GM12873 (cell line): ENCODE measurements around the gene GUCA2A.
A peak's percentile ranks its signal among the peaks of the same experiment; 100 is the strongest.

Source experiments
- TF ChIP-seq, protein P1 (sequence below): IDR thresholded peaks from 2 replicates; pipeline ENCODE4 v1.5.1; 2012; ENCODE audit warnings: low read depth, mild to moderate bottlenecking, moderate library complexity, low read length, control low read depth; ENCODE audit not compliant: insufficient read depth; ENCODE audit errors: missing control alignments

Gene GUCA2A

GRCh38 chr1:42176902-42177519, 12.5 kb upstream of the GUCA2A start:
- TF ChIP-seq, protein P1, sequence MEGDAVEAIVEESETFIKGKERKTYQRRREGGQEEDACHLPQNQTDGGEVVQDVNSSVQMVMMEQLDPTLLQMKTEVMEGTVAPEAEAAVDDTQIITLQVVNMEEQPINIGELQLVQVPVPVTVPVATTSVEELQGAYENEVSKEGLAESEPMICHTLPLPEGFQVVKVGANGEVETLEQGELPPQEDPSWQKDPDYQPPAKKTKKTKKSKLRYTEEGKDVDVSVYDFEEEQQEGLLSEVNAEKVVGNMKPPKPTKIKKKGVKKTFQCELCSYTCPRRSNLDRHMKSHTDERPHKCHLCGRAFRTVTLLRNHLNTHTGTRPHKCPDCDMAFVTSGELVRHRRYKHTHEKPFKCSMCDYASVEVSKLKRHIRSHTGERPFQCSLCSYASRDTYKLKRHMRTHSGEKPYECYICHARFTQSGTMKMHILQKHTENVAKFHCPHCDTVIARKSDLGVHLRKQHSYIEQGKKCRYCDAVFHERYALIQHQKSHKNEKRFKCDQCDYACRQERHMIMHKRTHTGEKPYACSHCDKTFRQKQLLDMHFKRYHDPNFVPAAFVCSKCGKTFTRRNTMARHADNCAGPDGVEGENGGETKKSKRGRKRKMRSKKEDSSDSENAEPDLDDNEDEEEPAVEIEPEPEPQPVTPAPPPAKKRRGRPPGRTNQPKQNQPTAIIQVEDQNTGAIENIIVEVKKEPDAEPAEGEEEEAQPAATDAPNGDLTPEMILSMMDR, result peak; percentile 87

GRCh38 chr1:42175314-42176054, 10.9 kb upstream of the GUCA2A start:
- TF ChIP-seq, protein P1, result no peak

DNA sequence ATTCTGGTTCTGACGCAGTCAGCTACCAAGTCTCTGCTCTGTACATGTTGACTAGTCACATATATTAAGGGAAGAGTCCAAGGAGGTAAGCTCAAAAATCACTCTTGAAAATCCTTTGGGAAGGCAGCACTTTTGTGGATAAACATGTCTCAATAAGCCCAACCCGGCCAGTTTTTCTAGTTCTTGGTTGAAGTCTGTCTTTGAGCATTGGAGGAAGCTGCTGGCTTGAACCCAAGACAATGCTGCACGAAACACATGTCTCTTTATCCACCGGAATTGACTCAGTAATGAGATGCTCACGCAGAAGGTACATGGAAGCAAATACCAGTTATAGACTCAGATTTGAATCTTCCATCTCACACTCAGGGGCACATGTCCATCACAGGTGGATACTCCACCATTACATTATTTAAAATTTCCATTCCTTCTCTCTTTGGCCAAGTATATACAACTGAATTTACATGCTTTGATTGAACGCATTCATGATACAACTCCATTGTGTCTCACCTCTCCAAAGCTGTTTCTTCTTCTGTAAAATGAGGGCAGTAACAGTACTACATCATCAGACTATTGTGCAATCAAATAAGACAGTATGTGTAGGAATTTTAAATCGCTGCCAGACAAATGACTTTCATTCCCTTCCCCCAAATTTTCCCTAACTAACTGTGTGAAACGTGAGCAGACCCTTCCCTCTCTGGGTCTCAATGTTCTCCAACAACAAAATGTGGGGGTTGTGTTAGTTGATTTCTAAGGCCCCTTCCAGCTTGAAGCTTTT, 9.6 kb upstream of the GUCA2A start:
- TF ChIP-seq, protein P1, result no peak

- TF ChIP-seq, protein P1, result peak; percentile 99
Observed at GRCh38 chr1:42173155-42173933, 8.8 kb upstream of the GUCA2A start.

DNA sequence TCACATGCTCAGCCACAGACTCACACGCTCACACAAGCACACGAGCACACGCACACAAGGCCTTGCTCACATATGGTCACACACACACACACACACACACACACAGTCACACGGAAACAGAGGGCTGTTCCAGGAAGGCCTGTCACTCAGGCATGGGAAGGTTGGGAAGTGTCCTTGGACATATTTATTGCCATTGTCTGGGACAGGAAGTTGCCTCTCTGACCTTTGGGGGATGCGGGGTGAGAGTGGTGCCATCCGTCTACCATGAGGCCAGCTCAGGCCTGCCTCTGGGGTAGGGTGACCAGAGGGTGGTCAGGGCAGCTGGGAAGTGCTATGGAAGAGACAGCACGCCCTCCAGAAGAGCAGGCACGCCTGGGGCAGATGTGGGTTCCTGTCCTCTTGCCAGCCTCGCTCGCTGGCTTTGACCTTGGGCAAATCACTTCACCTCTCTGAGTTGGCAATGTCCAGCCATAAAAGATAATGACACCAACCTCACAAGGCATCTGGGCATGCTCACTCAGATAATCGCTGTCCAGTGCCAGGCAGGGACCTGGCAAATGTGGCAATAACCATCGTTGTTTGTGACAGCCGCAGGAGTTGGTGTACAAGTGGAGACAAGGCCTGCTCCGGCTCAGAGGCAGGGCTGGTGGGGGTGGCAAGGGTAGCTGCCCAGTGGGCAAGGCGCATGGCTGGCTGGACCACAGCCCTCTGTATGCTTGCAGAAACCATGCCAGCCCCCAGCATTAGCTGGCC, 8.0 kb upstream of the GUCA2A start:
- TF ChIP-seq, protein P1, result no peak

- TF ChIP-seq, protein P1, result no peak
Observed at GRCh38 chr1:42171679-42172266, 7.2 kb upstream of the GUCA2A start.
